Skeletal muscle cell (primary cell): ENCODE data around the gene ZNF214.
"Not testable (repeated sequence)": the region's sequence is repeated elsewhere in the genome, so short reads cannot be mapped to it uniquely, and the experiment has no call there.

Experiments used
- DNase-seq: peaks from one replicate; pipeline ENCODE4 v3.0.0-alpha.2; 2010; ENCODE audit warnings: low read depth
- H3K4me3 ChIP-seq: 2 replicates; pipeline ENCODE4 v1.5.1; 2011; ENCODE audit warnings: low read depth, mild to moderate bottlenecking, control low read depth, low read length, moderate library complexity

ZNF214 gene

DNA sequence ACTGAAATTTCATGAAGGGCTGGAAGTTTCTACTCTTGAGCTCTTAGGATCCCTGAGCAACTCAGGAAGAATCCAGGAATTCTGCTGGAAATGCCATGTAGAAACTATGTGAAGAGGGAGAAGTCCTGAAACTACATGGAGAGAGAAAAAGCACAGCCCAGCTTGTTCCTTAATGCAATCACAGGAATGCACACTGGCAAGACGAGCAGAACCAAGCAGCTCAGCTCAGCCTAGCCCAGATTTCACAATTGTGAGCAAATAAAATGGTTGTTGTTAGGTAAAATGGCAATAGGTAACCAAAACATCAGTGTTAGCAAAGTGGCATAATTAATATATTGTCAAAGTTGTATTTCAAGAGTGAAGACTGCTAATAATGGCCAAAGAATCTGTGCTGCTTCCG lies 28.1 kb downstream of the ZNF214 start:
- DNase-seq, result no peak
- H3K4me3 ChIP-seq, result no peak overlapping the region

DNA sequence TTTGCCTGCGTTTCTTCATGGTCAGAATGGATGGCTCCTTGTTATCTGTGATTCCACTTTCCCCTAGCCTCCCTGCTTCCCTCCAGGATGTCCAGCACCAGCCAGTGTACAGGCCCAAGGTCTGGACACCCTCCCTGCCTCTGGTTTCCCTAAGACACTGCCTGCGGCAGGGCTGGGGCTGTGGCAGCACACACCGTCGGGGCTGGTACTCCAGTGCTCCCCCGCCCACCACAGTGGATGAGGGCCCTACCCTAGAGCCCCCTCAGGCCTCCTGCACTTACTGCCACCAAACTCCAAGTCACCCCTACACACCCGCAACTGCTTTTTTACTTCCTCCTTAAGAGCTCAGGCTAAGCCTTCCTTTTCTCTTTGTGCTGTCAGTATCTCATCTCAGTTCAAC lies 28.9 kb downstream of the ZNF214 start:
- H3K4me3 ChIP-seq, result no peak overlapping the region
- DNase-seq, result no peak

DNA sequence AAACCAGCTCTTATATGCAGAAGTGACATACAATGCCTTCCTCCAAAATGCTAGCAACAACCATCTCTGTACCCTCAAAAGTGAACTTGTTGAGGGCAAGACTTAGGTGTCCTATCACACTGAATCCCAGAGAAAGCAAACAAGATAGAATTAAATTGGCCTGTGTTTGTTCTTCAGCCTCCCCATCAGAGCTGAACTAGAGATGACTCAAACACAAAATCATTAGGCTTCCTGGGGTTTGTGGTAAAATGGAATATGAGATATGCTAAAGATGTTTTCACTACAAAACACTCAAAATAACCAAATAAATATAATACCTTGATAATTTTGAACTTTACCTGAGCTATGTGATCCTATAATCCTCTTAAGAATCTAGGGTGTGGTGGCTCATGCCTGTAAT lies 31.6 kb downstream of the ZNF214 start:
- no peak for DNase-seq
- H3K4me3 ChIP-seq, result no peak overlapping the region

DNA sequence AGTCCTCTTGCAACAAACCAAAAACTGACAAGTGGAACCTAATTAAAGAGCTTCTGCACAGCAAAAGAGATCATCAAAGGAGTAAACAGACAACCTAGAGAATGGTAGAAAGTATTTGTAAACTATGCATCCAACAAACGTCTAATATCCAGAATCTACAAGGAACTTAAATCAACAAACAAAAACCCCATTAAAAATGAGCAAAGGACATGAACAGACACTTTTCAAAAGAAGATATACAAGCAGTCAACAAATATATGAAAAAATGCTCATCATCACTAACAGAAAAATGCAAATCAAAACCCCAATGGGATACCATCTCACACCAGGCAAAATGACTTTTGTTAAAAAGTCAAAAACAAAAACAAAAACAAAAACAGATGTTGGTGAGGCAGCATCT lies 33.7 kb downstream of the ZNF214 start:
- DNase-seq, result no peak
- no peak overlapping the region for H3K4me3 ChIP-seq

DNA sequence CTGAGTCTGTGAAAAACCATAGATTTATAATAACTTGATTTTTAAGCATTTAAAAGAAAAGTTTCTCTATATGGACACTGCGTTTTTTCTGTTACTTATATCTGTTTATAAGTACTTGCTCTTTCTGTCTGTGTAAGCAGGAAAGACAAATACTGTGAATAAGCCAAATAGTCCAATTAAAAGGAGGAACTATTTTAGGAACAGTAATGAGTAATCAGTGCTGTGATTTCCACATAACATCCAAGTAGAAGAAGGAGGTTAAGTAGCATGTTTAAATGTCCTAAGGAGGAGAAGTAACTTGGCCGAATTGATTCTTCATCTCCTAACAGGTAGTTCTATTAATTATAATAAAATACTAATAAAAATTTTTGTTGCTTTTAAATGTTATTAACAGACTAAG lies 40.8 kb downstream of the ZNF214 start:
- no peak for DNase-seq
- H3K4me3 ChIP-seq, result no peak overlapping the region

DNA sequence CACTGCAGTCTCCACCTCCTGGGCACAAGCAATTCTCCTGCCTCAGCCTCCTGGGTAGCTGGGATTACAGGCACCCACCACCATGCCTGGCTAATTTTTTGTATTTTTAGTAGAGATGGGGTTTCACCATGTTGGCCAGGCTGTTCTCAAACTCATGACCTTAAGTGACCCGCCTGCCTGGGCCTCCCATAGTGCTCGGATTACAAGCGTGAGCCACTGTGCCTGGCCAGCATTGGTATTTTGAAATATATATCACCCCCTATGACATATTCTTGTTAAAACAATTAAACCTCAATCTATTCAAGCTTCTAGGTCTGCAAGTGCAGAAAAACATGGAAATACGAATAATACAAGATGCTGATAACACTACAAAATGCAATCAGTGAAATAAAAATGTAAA lies 50.3 kb downstream of the ZNF214 start:
- not testable (repeated sequence) for DNase-seq, H3K4me3 ChIP-seq

DNA sequence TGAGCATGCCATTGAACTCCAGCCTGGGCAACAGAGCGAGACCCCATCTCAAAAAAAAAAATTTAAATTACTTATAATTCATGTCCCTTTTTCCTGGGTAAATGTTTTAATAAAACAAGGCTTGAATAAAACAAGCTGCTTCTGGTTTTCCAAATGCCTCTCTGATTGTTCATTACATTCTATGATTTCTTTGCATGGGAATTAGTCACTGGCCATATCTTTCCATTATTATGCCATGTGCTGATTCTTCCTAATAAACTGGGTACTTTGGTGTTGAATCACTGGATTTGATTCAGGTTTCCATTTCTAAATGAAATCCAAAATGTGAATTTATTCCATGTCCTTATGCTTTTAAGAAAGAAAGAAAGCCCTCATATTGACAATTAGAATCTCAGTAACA lies 51.3 kb downstream of the ZNF214 start:
- no peak overlapping the region for H3K4me3 ChIP-seq
- no peak for DNase-seq

DNA sequence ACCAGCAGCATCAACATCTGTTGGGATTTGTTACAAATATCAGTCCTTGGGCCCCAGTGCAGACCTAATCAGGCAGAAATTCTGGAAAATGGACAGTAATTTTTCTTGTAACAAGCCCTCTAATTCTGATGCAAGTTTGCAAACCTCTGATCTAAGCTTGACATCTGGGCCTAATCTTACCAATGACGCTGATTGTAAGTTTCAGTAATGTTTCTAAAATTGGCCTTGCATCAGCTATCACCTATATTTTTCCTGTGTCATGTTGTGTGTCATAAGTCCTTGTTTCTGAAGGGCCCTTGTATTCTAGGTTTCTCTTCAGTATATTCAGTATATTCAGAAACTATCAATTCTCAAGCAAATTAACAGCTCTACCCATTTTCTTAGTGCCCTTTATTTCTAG lies 57.5 kb downstream of the ZNF214 start:
- H3K4me3 ChIP-seq, result no peak overlapping the region
- DNase-seq, result no peak

DNA sequence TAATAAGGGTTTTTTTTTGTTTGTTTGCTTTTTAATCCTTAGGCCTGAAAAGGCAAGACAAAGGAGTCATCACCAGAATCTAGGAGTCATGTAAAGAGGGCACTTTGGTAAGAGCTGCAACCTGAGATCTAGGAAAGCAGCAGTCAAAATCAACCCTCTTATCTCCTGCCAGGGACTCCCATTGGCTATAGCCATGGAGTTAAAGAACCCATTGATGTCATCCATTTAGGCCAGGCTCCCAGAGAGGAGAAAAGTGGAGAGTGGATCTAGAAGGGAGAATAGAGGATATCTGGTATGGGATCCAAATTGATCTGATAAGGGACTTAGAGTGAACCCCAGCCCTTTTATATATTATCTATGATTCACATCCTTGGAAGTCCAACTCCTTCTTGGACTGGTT lies 58.0 kb downstream of the ZNF214 start:
- DNase-seq, result no peak

DNA sequence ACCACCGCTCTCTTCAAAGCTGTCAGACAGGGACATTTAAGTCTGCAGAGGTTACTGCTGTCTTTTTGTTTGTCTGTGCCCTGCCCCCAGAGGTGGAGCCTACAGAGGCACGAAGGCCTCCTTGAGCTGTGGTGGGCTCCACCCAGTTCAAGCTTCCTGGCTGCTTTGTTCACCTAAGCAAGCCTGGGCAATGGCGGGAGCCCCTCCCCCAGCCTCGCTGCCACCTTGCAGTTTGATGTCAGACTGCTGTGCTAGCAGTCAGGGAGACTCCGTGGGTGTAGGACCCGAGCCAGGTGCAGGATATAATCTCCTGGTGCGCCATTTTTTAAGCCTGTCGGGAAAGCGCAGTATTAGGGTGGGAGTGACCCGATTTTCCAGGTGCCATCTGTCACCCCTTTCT lies 65.9 kb downstream of the ZNF214 start:
- not testable (repeated sequence) for H3K4me3 ChIP-seq, DNase-seq

More for the DNA sequence above, 58.0 kb downstream of the ZNF214 start:
- H3K4me3 ChIP-seq, result no peak overlapping the region
